MM.1S (cell line): ENCODE measurements around the gene FAM117B.

ENCODE experiments used
- DNase-seq: peaks from one replicate; pipeline ENCODE4 v3.0.0-alpha.2; 2015
- H2AFZ ChIP-seq: fragments of 300-600 bp; sonication (generic); 2 replicates; pipeline ENCODE4 v1.6.0; 2016; ENCODE audit warnings: antibody characterized with exemption, low read length
- H3F3A ChIP-seq: fragments of 300-600 bp; sonication (generic); 2 replicates; pipeline ENCODE4 v1.6.1; 2016; ENCODE audit warnings: mild to moderate bottlenecking, antibody characterized with exemption, low read length, moderate library complexity, mixed read lengths; ENCODE audit not compliant: insufficient read depth
- H3K27ac ChIP-seq: fragments of 300-600 bp; sonication (generic); 2 replicates; pipeline ENCODE4 v1.5.1; 2016; ENCODE audit warnings: mild to moderate bottlenecking, low read length
- H3K27me3 ChIP-seq: fragments of 300-600 bp; sonication (generic); replicated peaks from 2 replicates; pipeline ENCODE4 v1.6.0; 2016; ENCODE audit warnings: low read length; ENCODE audit not compliant: insufficient read depth
- H3K36me3 ChIP-seq: fragments of 300-600 bp; sonication (generic); replicated peaks from 2 replicates; pipeline ENCODE4 v1.6.1; 2016; ENCODE audit warnings: mild to moderate bottlenecking, low read length, mixed read lengths; ENCODE audit not compliant: insufficient read depth
- H3K4me1 ChIP-seq: fragments of 300-600 bp; sonication (generic); 2 replicates; pipeline ENCODE4 v1.6.1; 2016; ENCODE audit warnings: low read length, mixed read lengths
- H3K4me2 ChIP-seq: fragments of 300-600 bp; sonication (generic); 2 replicates; pipeline ENCODE4 v1.6.0; 2016; ENCODE audit warnings: low read depth, low read length
- H3K4me3 ChIP-seq: fragments of 300-600 bp; sonication (generic); 2 replicates; pipeline ENCODE4 v1.5.1; 2016; ENCODE audit warnings: low read length, mixed read lengths
- H3K79me2 ChIP-seq: fragments of 300-600 bp; sonication (generic); 2 replicates; pipeline ENCODE4 v1.6.1; 2016; ENCODE audit warnings: mixed run types, low read length, mixed read lengths
- H3K9ac ChIP-seq: fragments of 300-600 bp; sonication (generic); 2 replicates; pipeline ENCODE4 v1.6.1; 2016; ENCODE audit warnings: low read length, mixed read lengths
- H3K9me2 ChIP-seq: fragments of 300-600 bp; sonication (generic); replicated peaks from 2 replicates; pipeline ENCODE4 v1.6.1; 2016; ENCODE audit warnings: mild to moderate bottlenecking, low read length, mixed read lengths; ENCODE audit not compliant: insufficient read depth
- H3K9me3 ChIP-seq: fragments of 300-600 bp; sonication (generic); replicated peaks from 2 replicates; pipeline ENCODE4 v1.6.1; 2016; ENCODE audit warnings: mild to moderate bottlenecking, low read length, mixed read lengths; ENCODE audit not compliant: insufficient read depth
- H4K20me1 ChIP-seq: fragments of 300-600 bp; sonication (generic); 2 replicates; pipeline ENCODE4 v1.6.1; 2016; ENCODE audit warnings: mild to moderate bottlenecking, low read length, moderate library complexity, mixed read lengths; ENCODE audit not compliant: insufficient read depth
- CTCF ChIP-seq: fragments of 300-600 bp; sonication (generic); IDR thresholded peaks from 2 replicates; pipeline ENCODE4 v1.5.1; 2016; ENCODE audit warnings: antibody characterized with exemption, low read length, mixed read lengths
- EZH2 ChIP-seq: fragments of 300-600 bp; sonication (generic); optimal IDR thresholded peaks from 2 replicates; pipeline ENCODE3; 2017; ENCODE audit warnings: low read depth, mild to moderate bottlenecking, antibody characterized with exemption, low read length, mixed read lengths
- EZH2phosphoT487 ChIP-seq: fragments of 300-600 bp; sonication (generic); IDR thresholded peaks from 2 replicates; pipeline ENCODE4 v1.6.1; 2018; ENCODE audit warnings: antibody characterized with exemption, low read length

The FAM117B gene

GRCh38 chr2:202634556-202635427 lies at the start of gene FAM117B:
TSS of gene FAM117B (plus strand) at chr2:202634969. CDS start at chr2:202635188, 219 bp downstream.
- Histone ChIP-seq H3K4me1 (peaks cover 6% of the 10 kb centered on the region; the same call in 1 of the 2 replicates), H3F3A (peaks cover 9% of the 10 kb centered on the region; the same call in 1 of the 2 replicates), H3K9ac (peak within 1 kb of the TSS; percentile 69), H3K4me2 (peak within 1 kb of the TSS; percentile 81), H3K36me3 (no peaks in the 10 kb centered on the region), H3K27ac (peak within 1 kb of the TSS; percentile 66; the same call in 1 of the 2 replicates), H3K27me3 (no peaks in the 10 kb centered on the region), H3K9me3 (no peaks in the 10 kb centered on the region), H3K4me3 (peak within 1 kb of the TSS; percentile 98), H3K9me2 (no peaks in the 10 kb centered on the region), H2AFZ (peak within 1 kb of the TSS; percentile 98), H4K20me1 (no peaks in the 10 kb centered on the region), H3K79me2 (peaks cover 6% of the 10 kb centered on the region; the same call in 1 of the 2 replicates)
- TF ChIP-seq EZH2phosphoT487 (no peak), CTCF (no peak), EZH2 (no peak)
- DNase-seq: peak; percentile 99

DNA sequence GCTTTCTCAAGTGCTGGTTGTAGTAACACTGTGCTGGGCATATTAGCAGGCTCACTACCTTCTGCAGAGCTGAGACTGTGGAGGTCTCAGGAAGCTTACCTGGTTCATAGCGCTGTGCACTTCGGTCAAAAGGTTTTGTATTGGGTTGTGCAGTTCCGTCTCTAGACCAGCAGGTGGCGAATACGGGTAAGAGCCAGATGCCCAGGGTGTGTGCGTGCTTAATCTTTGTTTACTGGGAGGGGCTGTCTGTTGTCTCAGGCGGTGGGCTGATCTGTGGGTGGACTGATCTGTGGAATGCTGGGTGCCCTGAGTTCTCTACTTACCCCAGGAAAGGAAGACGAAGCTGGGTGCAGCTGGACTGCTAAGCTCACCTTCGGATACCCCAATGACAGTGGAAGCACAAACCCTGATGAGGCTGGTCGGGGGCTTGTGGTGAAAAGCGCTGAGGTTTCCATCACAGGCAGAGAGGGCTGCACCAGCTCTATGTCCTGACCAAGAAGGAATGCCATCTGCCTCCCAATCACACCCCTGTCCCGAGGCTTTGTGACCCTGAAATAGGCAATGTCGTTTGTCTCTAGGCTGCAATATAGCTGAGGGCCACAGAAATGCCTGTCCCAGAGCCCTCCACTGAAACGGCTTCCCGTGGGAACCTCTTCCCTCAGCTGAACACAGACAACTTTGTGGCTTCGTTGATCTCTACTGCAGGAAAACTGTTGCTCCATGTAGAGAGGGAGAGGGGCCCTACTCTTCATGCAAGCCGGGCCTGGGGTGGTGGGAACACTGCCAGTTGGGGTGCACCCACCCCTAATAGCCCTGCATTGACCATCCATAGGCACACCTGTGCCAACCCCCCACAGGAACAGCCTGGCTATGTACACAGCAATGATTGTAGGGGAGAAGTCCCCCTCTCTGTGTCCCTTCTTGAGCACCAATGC lies 45.9 kb upstream of the FAM117B start:
- no peaks in the 10 kb centered on the region for H3F3A ChIP-seq
- peak overlapping the region; percentile 15; the same call in 1 of the 2 replicates for H3K4me2 ChIP-seq
- H3K36me3 ChIP-seq: no peaks in the 10 kb centered on the region
- H3K4me3 ChIP-seq: no peak overlapping the region
- peak overlapping the region; percentile 7 for H2AFZ ChIP-seq
- H3K4me1 ChIP-seq: no peaks in the 10 kb centered on the region
- H3K79me2 ChIP-seq: no peaks in the 10 kb centered on the region
- H4K20me1 ChIP-seq: no peaks in the 10 kb centered on the region
- H3K9ac ChIP-seq: no peak overlapping the region
- H3K9me3 ChIP-seq: no peaks in the 10 kb centered on the region
- no peak overlapping the region for H3K27ac ChIP-seq
- no peaks in the 10 kb centered on the region for H3K9me2 ChIP-seq
- no peaks in the 10 kb centered on the region for H3K27me3 ChIP-seq
- no peak for TF ChIP-seq EZH2
- TF ChIP-seq CTCF: peak; percentile 92
- peak; percentile 74 for DNase-seq

DNA sequence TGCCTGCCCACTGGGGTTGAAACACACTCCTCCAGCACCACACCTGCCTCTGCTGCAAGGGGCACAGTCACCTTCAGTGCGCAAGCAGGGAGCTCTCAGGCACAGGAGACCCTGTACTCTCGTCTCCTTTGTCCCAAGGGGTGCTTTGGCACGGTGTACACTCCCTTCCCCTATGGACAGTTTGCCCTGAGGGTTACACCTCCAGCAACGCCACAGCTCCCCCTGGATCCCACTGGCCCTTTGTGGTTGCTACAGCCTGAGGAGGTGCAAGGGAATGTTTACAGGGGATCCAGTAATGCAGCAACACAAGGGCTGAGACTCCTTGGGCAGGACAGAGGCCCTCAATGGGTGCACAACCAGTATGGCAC lies 45.2 kb upstream of the FAM117B start:
- no peak overlapping the region for H3K27ac ChIP-seq
- no peaks in the 10 kb centered on the region for H3K79me2 ChIP-seq
- no peak overlapping the region for H3K4me3 ChIP-seq
- no peaks in the 10 kb centered on the region for H3K36me3 ChIP-seq
- no peaks in the 10 kb centered on the region for H3K4me1 ChIP-seq
- H3K4me2 ChIP-seq: no peak overlapping the region
- H3K9me3 ChIP-seq: no peaks in the 10 kb centered on the region
- no peak for DNase-seq
- H3F3A ChIP-seq: no peaks in the 10 kb centered on the region
- TF ChIP-seq CTCF (no peak), EZH2phosphoT487 (no peak), EZH2 (no peak)
- peak overlapping the region; percentile 7; the same call in 1 of the 2 replicates for H2AFZ ChIP-seq
- no peaks in the 10 kb centered on the region for H4K20me1 ChIP-seq
- no peak overlapping the region for H3K9ac ChIP-seq
- no peaks in the 10 kb centered on the region for H3K27me3 ChIP-seq
- H3K9me2 ChIP-seq: no peaks in the 10 kb centered on the region
